ENCODE measurements around the gene FLNA.

DNA sequence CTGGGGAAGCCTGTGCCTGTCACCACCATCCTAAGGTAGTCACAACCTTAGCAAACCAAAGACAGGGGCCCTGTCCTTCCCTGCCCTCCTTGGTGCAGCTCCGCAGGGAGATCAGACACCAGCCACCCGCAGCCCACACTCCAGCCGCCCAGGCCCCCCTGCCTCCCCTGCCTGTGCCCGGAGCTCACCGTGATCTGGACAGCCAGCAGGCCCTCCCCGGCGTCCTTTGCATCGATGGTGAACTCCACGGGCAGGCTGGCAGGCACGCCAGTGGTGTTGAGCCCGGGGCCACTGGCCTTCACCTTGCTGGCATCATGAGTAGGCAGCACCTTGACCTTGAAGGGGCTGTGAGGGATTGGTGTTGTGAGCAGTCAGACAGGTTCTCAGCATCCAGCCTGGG, 16.4 kb downstream of the FLNA start:
- TF ChIP-seq ZNF274 (CRISPR knock-in tag; IDR thresholded peaks at IDR 0.05) (no peak), NFATC3 (CRISPR knock-in tag; IDR thresholded peaks at IDR 0.05) (no peak), ISL2 (CRISPR knock-in tag; IDR thresholded peaks at IDR 0.05) (no peak), TP53 (CRISPR knock-in tag; conservative IDR thresholded peaks at IDR 0.05) (no peak), HDAC1 (CRISPR knock-in tag; IDR thresholded peaks at IDR 0.05) (no peak), NPAS2 (CRISPR knock-in tag; IDR thresholded peaks at IDR 0.05; ENCODE audit: borderline replicate concordance) (no peak), STAG1 (CRISPR knock-in tag; IDR thresholded peaks at IDR 0.05) (no peak), DPF2 (CRISPR knock-in tag; IDR thresholded peaks at IDR 0.05; ENCODE audit: borderline replicate concordance, low read depth) (no peak), ZNF207 (IDR thresholded peaks at IDR 0.05; ENCODE audit: borderline replicate concordance) (no peak)
- TF ChIP-seq, protein P1, sequence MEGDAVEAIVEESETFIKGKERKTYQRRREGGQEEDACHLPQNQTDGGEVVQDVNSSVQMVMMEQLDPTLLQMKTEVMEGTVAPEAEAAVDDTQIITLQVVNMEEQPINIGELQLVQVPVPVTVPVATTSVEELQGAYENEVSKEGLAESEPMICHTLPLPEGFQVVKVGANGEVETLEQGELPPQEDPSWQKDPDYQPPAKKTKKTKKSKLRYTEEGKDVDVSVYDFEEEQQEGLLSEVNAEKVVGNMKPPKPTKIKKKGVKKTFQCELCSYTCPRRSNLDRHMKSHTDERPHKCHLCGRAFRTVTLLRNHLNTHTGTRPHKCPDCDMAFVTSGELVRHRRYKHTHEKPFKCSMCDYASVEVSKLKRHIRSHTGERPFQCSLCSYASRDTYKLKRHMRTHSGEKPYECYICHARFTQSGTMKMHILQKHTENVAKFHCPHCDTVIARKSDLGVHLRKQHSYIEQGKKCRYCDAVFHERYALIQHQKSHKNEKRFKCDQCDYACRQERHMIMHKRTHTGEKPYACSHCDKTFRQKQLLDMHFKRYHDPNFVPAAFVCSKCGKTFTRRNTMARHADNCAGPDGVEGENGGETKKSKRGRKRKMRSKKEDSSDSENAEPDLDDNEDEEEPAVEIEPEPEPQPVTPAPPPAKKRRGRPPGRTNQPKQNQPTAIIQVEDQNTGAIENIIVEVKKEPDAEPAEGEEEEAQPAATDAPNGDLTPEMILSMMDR (CRISPR knock-in tag; IDR thresholded peaks at IDR 0.05), result no peak
- TF ChIP-seq, protein P2, sequence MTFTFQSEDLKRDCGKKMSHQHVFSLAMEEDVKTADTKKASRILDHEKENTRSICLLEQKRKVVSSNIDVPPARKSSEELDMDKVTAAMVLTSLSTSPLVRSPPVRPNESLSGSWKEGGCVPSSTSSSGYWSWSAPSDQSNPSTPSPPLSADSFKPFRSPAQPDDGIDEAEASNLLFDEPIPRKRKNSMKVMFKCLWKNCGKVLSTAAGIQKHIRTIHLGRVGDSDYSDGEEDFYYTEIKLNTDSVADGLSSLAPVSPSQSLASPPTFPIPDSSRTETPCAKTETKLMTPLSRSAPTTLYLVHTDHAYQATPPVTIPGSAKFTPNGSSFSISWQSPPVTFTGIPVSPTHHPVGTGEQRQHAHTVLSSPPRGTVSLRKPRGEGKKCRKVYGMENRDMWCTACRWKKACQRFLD (CRISPR knock-in tag; IDR thresholded peaks at IDR 0.05; ENCODE audit: borderline replicate concordance), result no peak
- TF ChIP-seq, protein P3, sequence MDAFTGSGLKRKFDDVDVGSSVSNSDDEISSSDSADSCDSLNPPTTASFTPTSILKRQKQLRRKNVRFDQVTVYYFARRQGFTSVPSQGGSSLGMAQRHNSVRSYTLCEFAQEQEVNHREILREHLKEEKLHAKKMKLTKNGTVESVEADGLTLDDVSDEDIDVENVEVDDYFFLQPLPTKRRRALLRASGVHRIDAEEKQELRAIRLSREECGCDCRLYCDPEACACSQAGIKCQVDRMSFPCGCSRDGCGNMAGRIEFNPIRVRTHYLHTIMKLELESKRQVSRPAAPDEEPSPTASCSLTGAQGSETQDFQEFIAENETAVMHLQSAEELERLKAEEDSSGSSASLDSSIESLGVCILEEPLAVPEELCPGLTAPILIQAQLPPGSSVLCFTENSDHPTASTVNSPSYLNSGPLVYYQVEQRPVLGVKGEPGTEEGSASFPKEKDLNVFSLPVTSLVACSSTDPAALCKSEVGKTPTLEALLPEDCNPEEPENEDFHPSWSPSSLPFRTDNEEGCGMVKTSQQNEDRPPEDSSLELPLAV (CRISPR knock-in tag; conservative IDR thresholded peaks at IDR 0.05; ENCODE audit: low read depth), result no peak
- TF ChIP-seq, protein P4, sequence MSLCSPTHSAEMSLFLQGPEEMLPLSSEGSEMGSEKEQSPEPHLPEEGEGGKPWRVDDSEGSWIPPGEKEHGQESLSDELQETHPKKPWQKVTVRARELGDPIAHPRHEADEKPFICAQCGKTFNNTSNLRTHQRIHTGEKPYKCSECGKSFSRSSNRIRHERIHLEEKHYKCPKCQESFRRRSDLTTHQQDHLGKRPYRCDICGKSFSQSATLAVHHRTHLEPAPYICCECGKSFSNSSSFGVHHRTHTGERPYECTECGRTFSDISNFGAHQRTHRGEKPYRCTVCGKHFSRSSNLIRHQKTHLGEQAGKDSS (CRISPR knock-in tag; IDR thresholded peaks at IDR 0.05; ENCODE audit: borderline replicate concordance, low read depth), result no peak
- TF ChIP-seq, protein P5, sequence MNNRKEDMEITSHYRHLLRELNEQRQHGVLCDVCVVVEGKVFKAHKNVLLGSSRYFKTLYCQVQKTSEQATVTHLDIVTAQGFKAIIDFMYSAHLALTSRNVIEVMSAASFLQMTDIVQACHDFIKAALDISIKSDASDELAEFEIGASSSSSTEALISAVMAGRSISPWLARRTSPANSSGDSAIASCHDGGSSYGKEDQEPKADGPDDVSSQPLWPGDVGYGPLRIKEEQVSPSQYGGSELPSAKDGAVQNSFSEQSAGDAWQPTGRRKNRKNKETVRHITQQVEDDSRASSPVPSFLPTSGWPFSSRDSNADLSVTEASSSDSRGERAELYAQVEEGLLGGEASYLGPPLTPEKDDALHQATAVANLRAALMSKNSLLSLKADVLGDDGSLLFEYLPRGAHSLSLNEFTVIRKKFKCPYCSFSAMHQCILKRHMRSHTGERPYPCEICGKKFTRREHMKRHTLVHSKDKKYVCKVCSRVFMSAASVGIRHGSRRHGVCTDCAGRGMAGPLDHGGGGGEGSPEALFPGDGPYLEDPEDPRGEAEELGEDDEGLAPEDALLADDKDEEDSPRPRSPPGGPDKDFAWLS (CRISPR knock-in tag; IDR thresholded peaks at IDR 0.05; ENCODE audit: borderline replicate concordance), result no peak

Measured in HepG2 (cell line).